Retina (tissue), 1 donor: ENCODE results near the gene GNG13.
"Not testable (repeated sequence)": the region's sequence is repeated elsewhere in the genome, so short reads cannot be mapped to it uniquely, and the experiment has no call there.

Experiments
- DNase-seq: peaks from one replicate; pipeline ENCODE4 v3.0.0-alpha.2; 2016

GNG13 gene

DNA sequence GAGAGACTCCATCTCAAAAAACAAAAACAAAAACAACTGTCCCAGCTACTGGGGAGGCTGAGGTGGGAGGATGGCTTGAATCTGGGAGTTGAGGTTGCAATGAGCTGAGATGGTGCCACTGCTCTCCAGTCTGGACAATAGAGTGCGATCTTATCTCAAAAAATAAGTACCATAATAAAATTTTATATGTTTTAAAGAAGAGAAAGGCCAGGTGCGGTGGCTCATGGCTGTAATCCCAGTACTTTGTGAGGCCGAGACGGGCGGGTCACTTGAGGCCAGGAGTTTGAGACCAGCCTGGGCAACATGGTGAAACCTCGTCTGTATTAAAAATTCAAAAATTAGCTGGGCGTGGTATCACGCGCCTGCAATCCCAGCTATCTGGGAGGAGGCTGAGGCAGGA is 23.7 kb downstream of the GNG13 start:
- DNase-seq: no peak

DNA sequence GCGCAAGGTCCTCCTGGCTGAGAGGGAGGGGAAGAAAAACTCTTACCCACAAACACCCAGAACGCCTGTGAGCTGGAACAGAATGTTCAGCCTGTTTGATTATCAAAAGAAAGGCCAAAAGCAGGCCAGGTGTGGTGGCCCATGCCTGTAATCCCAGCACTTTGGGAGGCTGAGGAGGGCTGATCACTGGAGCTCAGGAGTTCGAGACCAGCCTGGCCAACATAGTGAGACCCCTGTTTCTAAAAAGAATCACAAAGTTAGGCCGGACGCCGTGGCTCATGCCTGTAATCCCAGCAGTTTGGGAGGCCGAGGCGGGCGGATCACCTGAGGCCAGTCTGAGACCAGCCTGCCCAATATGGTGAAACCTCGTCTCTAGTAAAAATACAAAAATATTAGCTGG is 24.2 kb downstream of the GNG13 start:
- not testable (repeated sequence) for DNase-seq

DNA sequence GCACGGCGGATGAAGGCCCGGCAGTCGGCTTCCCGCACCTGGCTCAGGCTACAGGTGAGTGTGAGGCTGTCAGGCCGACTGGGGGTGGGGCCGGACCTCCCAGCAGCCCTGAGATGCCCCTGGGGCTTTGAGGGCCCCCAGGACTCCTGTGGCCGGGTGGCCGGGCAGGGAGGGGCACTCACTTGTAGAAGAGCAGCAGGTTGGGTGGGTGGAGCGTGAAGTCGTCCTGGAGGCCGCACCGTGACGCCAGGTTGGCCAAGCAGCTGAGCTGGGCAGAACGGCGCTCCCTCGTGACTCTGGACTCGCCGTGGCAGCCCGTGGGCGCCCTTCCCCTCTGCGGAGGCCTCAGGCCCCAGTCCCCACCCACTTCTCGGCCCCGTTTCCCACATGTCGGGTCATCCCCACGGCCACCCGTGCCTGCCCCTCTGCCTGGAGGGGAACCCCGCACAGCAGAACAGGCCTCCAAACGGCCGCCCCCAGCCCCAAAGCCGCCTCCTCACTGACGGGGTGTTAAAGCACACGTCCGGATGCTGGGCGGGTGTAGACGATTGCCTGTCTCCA is 25.2 kb downstream of the GNG13 start:
- DNase-seq: no peak

DNA sequence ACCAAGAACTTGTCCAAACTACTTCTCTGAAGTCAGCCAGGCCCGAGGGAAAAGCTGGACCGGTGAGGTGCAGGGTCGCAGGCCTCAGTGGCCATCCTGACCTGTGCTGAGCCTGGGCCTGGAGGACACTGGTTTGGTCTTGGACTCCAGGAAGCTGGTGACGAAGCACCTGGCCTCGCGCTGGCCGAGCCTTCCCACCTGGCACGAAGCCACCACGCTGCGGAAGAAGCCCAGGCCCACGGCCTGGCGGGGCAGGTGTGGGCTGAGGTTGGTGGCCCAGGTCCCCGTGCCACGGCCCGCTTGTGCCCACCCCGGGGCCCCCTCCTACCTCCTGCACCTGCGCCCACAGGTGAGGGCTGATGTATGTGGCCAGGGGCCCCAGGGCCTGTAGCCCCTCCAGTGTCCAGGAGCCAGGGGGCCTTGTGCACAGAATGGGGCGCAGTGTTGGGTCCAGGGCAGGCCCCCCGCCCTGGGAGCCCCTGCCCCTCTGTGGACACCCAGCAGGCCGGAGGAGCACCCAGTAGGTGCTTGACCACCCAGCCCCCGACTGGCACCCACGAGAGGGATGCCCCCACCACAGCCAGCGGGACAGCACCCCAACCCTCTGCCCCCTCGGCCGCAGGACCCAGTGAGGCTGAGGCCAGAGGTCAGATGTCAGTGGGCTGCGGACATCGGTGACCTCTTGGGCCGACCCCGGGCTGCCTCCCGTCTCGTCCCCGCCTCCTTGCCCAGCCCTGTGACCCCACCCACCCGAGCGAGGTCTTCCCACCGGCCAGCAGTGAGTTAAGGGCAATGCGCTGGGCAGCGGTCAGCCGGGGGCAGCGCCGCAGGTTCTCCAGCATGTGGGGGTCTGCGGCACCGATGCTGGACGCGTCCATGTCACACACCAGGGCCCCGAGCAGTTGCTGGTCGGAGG is 26.2 kb downstream of the GNG13 start:
- DNase-seq: no peak

DNA sequence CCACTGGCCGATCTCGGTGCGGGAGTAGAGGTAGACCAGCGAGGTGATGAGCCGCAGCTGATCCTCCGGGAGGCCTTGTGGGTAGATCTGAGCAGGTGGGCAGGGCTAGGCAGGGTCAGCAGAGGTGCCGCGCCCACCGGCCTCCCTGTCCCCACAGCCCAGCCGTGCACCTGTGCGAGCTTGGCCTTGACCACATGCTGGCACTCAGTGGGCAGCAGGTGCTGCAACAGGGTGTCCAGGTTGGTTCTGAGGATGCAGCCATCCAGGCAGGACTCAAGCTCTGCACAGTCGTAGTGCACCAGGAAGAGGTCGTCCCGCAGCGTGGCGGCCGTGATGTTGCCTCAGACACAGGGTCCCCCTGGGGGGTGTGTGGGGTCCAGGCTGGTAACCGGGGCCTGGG is 27.6 kb downstream of the GNG13 start:
- no peak for DNase-seq

DNA sequence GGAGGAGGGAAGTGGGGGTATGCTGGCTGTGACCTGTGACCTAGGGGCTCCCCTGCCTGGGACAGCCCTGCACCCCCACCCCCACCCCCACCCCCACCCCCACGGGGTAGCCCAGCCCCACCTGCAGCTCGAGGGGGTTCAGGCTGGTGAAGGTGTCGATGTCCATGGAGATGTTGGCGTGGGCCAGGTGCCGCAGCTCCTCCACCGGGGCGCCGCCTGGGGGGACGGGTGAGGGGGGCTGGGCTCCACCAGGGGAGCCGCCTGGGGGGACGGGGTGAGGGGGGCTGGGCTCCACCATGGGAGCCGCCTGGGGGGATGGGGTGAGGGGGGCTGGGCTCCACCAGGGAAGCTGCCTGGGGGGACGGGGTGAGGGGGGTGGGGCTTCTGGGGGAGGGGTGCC is 30.1 kb downstream of the GNG13 start:
- DNase-seq: no peak

DNA sequence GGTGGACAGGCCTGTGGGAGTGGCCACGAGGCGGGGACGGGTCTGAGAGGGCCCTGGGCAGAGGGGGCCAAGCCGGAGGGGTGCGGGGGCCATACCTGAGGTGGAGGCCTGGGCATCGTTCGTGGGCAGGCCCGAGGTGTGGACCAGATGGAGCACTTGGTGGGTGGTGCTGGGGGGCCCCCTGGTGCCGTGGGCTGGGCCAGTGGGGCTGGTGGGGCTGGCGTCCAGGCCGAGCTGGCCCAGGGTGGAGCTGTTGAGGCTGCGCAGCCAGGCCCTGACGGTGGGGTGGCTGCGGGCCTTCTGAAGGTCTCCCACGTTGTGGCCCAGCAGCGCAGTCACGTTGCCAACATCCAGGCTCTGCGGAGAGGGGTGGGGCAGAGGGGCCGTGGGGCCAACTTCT is 30.6 kb downstream of the GNG13 start:
- DNase-seq: no peak

DNA sequence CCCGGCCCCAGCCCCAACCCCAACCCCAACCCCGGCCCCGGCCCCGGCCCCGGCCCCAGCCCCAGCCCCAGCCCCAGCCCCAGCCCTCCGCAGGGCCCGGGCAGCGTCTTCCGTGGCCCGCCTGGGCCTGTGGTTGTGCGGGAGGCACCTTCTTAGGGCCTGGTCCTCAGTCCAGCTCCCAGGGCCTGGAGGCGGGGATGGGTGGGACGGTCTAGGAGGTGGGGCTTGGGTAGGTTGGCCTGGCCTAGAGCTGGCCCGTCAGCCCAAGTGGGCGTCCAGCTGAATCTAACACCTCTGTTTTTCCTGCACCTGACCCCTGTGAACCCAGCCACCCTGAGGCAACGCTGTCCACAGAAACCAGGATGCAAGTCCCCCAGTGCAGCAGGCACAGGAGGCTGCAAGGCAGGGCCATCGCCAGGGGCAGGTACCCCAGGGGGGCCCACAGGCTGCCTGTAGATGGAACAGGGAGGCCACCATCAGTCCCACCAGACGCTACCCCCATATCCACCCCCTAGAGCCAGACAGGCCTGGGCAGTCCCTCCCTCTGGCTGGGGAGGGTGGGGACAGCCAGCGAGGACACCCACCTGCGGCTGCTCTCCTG is 31.2 kb downstream of the GNG13 start:
- DNase-seq: no peak

DNA sequence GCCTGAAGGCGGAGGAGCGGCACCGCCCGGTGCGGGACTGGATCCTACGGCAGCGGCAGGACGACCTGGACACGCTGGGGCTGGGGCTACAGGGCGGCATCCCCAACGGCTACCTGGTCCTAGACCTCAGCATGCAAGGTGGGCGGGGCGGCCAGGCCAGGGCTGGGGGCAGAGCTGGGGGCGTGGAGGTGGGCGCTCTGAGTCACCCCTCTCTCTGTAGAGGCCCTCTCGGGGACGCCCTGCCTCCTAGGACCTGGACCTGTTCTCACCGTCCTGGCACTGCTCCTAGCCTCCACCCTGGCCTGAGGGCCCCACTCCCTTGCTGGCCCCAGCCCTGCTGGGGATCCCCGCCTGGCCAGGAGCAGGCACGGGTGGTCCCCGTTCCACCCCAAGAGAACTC is 32.1 kb downstream of the GNG13 start:
- DNase-seq: no peak

DNA sequence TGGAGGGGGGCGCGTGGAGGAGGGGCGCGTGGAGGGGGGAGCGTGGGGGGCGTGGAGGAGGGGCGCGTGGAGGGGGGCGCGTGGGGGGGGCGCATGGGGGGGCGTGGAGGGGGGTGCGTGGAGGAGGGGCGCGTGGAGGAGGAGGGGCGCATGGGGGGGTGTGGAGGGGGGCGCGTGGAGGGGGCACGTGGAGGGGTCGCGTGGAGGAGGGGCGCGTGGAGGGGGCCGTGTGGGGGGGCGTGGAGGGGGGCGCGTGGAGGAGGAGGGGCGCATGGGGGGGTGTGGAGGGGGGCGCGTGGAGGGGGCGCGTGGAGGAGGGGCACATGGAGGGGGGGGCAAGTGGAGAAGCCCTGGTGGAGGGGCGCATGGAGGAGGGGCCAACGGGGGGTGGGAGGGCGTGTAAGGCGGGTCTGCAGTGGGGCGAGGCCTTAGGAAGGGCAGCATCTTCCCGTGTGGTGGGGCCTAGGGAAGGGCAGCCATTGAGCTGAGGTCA is 32.7 kb downstream of the GNG13 start:
- DNase-seq: no peak

DNA sequence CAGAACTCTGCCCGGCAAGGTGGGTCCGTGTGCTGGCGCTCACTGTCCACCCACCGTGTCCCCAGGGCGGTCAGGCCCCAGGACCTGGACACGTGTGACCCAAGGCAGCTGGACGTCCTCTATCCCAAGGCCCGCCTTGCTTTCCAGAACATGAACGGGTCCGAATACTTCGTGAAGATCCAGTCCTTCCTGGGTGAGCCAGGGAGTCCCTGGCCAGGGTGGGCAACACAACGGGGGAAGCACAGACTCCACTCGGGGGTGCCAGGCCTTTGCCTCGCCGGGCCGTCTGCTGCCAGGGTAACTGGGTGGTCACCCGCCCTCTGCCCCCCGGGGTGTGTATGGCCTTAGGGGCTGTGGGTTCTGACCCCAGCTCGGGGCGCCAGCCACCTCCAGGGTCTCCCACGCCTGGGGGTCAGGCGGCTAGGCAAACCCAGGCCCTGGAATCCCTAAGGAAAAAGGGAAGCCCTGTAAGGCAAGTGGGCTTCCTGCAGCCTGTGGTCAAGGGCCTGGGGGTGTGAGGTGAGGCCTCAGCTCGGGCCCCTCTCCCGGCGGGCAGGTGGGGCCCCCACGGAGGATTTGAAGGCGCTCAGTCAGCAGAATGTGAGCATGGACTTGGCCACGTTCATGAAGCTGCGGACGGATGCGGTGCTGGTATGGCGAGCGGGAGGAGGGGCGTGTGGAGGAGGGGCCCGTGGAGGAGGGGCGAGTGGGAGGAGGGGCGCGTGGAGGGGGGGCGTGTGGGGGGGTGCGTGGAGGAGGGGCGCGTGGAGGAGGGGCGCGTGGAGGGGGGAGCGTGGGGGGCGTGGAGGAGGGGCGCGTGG is 33.5 kb downstream of the GNG13 start:
- no peak for DNase-seq

DNA sequence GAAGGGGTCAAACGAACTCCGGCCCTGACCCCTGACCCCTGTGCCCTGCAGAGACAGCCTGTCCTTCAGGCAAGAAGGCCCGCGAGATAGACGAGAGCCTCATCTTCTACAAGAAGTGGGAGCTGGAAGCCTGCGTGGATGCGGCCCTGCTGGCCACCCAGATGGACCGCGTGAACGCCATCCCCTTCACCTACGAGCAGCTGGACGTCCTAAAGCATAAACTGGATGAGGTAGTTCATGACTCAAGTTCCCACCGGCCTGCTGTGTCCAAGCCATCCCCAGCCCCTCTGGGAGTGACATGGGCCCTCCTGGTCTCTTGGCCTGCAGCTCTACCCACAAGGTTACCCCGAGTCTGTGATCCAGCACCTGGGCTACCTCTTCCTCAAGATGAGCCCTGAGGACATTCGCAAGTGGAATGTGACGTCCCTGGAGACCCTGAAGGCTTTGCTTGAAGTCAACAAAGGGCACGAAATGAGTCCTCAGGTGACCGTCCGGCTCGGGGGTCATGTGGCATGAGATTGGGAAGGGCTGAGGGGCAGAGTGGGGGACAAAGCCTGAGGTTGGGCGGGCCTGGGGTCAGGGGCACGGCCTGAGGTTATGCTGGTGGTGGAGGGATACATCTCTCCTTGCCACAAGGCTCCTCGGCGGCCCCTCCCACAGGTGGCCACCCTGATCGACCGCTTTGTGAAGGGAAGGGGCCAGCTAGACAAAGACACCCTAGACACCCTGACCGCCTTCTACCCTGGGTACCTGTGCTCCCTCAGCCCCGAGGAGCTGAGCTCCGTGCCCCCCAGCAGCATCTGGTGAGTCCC is 34.3 kb downstream of the GNG13 start:
- no peak for DNase-seq

DNA sequence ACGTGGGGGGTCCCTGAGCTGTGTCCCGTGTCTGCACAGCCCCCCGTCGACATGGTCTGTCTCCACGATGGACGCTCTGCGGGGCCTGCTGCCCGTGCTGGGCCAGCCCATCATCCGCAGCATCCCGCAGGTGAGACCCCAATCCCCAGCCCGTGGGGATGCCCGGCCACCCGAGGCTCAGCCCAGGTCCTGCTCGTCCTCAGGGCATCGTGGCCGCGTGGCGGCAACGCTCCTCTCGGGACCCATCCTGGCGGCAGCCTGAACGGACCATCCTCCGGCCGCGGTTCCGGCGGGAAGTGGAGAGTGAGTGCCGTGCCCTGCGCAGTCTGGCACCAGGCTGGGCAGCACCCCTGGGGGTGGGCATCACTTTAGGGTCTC is 35.1 kb downstream of the GNG13 start:
- DNase-seq: no peak

DNA sequence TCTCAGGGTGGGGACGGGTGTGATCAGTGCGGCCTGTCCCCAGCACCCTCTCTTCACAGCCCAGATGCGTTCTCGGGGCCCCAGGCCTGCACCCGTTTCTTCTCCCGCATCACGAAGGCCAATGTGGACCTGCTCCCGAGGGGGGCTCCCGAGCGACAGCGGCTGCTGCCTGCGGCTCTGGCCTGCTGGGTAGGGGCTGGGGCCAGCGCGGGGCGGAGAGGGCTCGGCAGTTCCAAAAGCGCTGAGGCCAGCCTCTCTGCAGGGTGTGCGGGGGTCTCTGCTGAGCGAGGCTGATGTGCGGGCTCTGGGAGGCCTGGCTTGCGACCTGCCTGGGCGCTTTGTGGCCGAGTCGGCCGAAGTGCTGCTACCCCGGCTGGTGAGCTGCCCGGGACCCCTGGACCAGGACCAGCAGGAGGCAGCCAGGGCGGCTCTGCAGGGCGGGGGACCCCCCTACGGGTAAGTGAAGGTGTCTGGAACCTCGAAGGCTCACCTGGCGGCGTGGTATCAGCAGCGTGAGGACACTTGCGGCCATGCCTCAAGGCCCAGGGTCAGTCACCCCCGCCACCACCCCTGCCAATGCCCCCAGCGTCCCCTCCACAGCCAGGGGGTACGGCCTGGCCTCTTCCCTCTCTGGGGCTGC is 35.6 kb downstream of the GNG13 start:
- DNase-seq: no peak

DNA sequence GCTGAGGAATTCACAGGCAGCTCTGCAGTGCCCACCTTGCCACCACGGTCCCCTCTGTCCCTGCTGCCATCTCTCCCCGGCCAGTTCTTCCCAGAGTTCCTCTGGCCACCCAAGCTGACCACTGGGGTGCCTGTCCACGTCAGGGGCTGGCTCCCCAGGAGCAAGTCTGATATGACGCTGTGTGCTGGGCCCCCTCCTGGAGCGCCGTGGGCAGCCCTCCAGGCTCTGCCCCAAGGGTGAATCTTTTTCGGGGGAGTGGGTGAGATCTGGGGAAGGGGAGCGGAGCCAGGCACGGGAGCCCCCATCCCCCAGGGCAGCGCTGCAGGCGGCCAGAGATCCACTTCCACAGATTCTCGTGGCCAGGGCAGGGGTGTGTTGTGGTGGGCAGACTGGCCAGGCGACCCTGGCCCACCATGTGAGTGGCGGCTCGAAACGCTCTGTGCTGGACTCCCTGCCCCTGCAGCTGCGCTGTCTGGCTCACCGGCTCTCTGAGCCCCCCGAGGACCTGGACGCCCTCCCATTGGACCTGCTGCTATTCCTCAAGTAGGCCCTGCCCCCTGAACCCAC is 36.3 kb downstream of the GNG13 start:
- DNase-seq: no peak

DNA sequence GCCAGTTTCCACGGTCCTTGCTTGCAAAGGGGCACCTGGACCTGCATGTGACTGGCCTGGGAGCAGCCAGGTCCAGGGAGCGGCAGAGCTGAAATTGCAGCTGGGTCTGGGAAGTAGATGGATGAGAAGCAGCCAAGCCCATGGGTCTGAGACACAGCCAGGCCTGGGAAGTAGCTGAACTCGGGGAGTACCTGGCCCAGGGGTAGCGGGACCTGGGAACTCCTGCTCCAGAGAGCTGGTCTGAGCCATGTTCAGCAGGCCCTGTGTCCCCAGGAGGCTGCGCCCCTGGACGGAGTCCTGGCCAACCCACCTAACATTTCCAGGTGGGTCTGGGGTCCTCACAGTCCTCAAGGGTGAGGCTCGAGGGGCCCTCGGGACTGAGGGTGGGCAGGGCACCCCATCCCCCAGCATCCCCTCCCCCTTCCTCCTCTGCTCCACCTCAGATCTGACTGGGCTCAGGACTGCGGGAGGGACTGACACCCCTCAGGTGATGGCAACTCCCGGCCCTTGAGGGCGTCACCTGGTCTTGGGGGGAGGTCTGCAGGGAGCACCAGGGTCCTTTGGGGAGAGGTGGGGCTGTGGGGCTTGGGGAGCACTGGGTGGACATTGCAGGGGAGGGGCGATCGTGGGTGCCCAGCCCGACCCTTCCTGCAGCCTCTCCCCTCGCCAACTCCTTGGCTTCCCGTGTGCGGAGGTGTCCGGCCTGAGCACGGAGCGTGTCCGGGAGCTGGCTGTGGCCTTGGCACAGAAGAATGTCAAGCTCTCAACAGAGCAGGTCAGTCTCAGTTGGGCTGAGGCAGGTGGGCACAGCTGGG is 37.0 kb downstream of the GNG13 start:
- no peak for DNase-seq

DNA sequence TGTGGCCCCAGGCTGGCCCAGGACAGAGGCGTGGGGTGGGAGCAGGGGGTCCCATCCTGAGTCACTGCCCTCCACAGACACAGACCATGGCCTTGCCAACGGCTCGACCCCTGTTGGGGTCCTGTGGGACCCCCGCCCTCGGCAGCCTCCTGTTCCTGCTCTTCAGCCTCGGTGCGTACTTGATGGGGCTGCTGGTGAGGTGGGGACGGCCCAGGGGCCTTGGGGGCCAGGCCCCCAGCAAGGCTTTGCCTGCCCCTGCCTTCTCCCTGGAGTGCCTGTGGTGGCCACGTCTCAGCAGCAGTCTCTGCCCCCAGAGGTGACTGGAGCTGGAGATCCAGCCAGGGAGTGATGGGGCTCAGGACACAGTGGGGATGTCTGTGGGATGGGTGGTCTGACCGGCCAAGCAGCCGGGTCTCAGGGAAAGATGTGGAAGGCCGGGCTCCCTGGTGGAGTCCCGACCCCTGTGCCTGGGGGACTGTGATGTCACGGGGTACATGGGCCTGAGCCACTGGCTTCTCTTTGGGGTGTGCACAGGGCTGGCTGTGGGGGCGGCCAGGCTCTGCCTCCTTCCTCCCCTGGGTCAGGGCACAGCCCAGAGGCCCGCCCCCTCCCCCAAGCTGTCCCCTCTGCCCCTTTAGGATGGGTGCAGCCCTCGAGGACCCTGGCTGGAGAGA is 37.8 kb downstream of the GNG13 start:
- DNase-seq: no peak

DNA sequence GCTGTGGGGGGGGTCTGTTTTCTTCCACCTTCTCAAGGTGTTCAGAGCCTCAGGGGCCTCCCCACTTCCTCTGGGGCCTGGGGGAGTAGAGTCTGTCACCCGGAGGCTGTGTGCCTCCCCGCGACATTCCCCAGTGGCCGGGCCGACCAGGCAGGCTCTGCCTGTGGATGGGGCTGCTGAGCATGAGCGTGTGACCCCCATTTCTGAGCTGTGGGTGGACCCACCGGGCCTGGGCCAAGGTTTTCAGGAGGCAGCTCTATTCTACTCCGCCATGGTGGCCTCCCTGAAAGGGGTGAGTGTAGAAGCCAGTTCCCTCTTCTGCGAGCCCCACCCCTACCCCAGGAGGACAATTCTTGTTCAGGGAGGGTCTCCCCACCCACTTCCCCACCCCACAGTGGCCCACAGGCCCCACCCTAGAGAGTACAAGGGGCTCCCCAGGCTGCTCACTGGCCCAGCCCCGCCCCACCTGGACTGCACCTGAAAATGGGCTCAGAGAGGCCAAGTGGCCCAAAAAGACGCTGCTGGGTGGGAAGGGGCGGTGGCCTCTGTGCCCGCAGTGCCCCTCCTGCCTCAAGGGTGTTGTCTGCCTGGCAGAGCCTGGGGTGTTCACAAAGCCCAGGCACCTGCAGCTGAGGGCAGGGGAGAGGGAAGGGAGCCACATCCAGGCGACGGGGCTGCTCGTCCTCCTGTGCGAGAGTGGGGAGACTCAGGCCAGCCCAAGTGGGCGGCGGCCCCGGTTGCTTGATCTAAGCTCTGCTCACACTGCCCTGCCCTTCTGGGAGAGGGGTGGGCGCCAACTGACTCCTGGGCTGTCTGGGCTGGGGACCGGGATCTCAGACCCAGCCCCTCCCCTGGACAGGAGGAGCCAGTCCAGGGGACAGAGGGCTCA is 38.7 kb downstream of the GNG13 start:
- no peak for DNase-seq
